ENCODE measurements around the gene ACOT9. TPM values are rescaled to one million over a fixed set of nuclear protein-coding genes. Genes with fewer than 3 reads are reported as not detected.

Gene ACOT9
- total RNA-seq, 1 experiment from 2014 or later = 47.0 TPM

- H3K27ac ChIP-seq = no peak overlapping the region
These were observed 83.7 kb downstream of the ACOT9 start for GRCh38 chrX:23659339-23659738.

GRCh38 chrX:23656684-23657083 lies 86.4 kb downstream of the ACOT9 start:
- Histone ChIP-seq H3K79me2 (ENCODE audit: low read depth) (no peaks in the 10 kb centered on the region), H3K36me3 (ENCODE audit: low read depth) (no peaks in the 10 kb centered on the region), H3K9me2 (ENCODE audit: insufficient read depth) (no peaks in the 10 kb centered on the region), H3K9me3 (ENCODE audit: insufficient read depth, low read depth) (no peaks in the 10 kb centered on the region), H3K4me2 (no peak overlapping the region), H3K27me3 (ENCODE audit: insufficient read depth, low read depth) (no peaks in the 10 kb centered on the region), H2AFZ (no peak overlapping the region), H3K27ac (no peak overlapping the region), H4K20me1 (ENCODE audit: insufficient read depth) (no peaks in the 10 kb centered on the region), H3K4me3 (no peak overlapping the region), H3F3A (ENCODE audit: insufficient read depth, low read depth) (no peaks in the 10 kb centered on the region), H3K4me1 (replicated peaks; ENCODE audit: insufficient read depth) (no peaks in the 10 kb centered on the region)
- CTCF ChIA-PET = no interaction called here
- TF ChIP-seq CTCF (conservative IDR thresholded peaks at IDR 0.05) = no peak
- no peak for TF ChIP-seq EZH2 (IDR thresholded peaks at IDR 0.05; ENCODE audit: low read depth)
- POLR2A ChIA-PET (ENCODE audit: unreplicated experiment) = no interaction called here
- no TSS peak for BruUV-seq (replicated peaks)
- intact Hi-C loops (cut with micrococcal nuclease; ENCODE audit: unreplicated experiment) = no loop called here
- DNase-seq = no peak

More at GRCh38 chrX:23659339-23659738, 83.7 kb downstream of the ACOT9 start:
- H3K79me2 ChIP-seq (ENCODE audit: low read depth) = no peaks in the 10 kb centered on the region
- no peaks in the 10 kb centered on the region for H3K4me1 ChIP-seq (replicated peaks; ENCODE audit: insufficient read depth)
- intact Hi-C loops (cut with micrococcal nuclease; ENCODE audit: unreplicated experiment) = no loop called here
- H4K20me1 ChIP-seq (ENCODE audit: insufficient read depth) = no peaks in the 10 kb centered on the region
- H3K36me3 ChIP-seq (ENCODE audit: low read depth) = no peaks in the 10 kb centered on the region
- no TSS peak for BruUV-seq (replicated peaks)
- CTCF ChIA-PET = no interaction called here
- no peak overlapping the region for H2AFZ ChIP-seq
- POLR2A ChIA-PET (ENCODE audit: unreplicated experiment) = no interaction called here
- no peaks in the 10 kb centered on the region for H3F3A ChIP-seq (ENCODE audit: insufficient read depth, low read depth)
- no peak overlapping the region for H3K4me2 ChIP-seq
- no peak for DNase-seq
- H3K9me2 ChIP-seq (ENCODE audit: insufficient read depth) = no peaks in the 10 kb centered on the region
- no peak for TF ChIP-seq CTCF (conservative IDR thresholded peaks at IDR 0.05)
- TF ChIP-seq EZH2 (IDR thresholded peaks at IDR 0.05; ENCODE audit: low read depth) = no peak
- no peaks in the 10 kb centered on the region for H3K9me3 ChIP-seq (ENCODE audit: insufficient read depth, low read depth)
- no peak overlapping the region for H3K4me3 ChIP-seq
- no peaks in the 10 kb centered on the region for H3K27me3 ChIP-seq (ENCODE audit: insufficient read depth, low read depth)

- H3K27ac ChIP-seq = no peak overlapping the region
- TF ChIP-seq CTCF (conservative IDR thresholded peaks at IDR 0.05) (no peak), EZH2 (IDR thresholded peaks at IDR 0.05; ENCODE audit: low read depth) (no peak)
- no peaks in the 10 kb centered on the region for H3K79me2 ChIP-seq (ENCODE audit: low read depth)
- H3K4me1 ChIP-seq (replicated peaks; ENCODE audit: insufficient read depth) = no peaks in the 10 kb centered on the region
- H3K9me2 ChIP-seq (ENCODE audit: insufficient read depth) = no peaks in the 10 kb centered on the region
- H3F3A ChIP-seq (ENCODE audit: insufficient read depth, low read depth) = no peaks in the 10 kb centered on the region
- H4K20me1 ChIP-seq (ENCODE audit: insufficient read depth) = no peaks in the 10 kb centered on the region
- no peaks in the 10 kb centered on the region for H3K9me3 ChIP-seq (ENCODE audit: insufficient read depth, low read depth)
- POLR2A ChIA-PET (ENCODE audit: unreplicated experiment) = no interaction called here
- intact Hi-C loops (cut with micrococcal nuclease; ENCODE audit: unreplicated experiment) = no loop called here
- no peaks in the 10 kb centered on the region for H3K36me3 ChIP-seq (ENCODE audit: low read depth)
- DNase-seq = no peak
- H2AFZ ChIP-seq = no peak overlapping the region
- H3K27me3 ChIP-seq (ENCODE audit: insufficient read depth, low read depth) = no peaks in the 10 kb centered on the region
- BruUV-seq (replicated peaks) = no TSS peak
- no peak overlapping the region for H3K4me3 ChIP-seq
- CTCF ChIA-PET = no interaction called here
- H3K4me2 ChIP-seq = no peak overlapping the region
These were observed 87.0 kb downstream of the ACOT9 start for GRCh38 chrX:23656091-23656490.

Other genes starting within 250 kb of the ACOT9 start
- gene PRDX4, start 75.8 kb downstream of the ACOT9 start, total RNA-seq (2021) = 60.6 and 76.4 TPM in 2 replicates
- 99.1 and 131 TPM in 2 replicates for gene SAT1, start 39.9 kb upstream of the ACOT9 start, total RNA-seq (2021)
- gene APOO, start 164.7 kb upstream of the ACOT9 start, total RNA-seq (2021) = 25.5 and 42.3 TPM in 2 replicates
- gene CXorf58, start 164.7 kb upstream of the ACOT9 start, total RNA-seq (2021) = 0.20 TPM in 1 of 2 replicates, not detected in the other